Measurements from ENCODE around the gene PMIS2. TPM values are rescaled to one million over a fixed set of nuclear protein-coding genes. Genes with fewer than 3 reads are reported as not detected.
"Not testable (repeated sequence)": the region's sequence is repeated elsewhere in the genome, so short reads cannot be mapped to it uniquely, and the experiment has no call there.

Gene PMIS2
- total RNA-seq, 2 donors from 2014 or later: not detected

DNA sequence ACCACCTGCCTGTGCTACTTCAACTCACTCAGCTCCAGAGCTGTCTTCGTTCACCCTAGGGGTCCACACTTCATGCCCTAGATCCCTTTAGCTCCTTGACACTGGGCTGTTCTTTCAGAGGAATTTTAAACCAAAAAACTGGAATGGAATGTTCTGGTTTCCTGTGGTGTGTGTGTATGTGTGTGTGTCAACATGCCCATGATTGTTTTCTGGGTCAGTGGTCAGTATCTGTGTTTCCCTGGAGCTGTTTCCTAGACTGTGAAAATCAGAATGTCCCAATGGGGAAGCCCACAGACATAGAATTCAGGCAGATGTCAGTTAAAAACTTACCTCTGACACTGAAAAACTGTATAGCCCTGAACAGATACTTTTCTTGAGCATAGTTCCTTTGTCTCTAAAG, 1.3 kb downstream of the PMIS2 start:
- H3K4me1 Mint-ChIP-seq: peaks cover 2% of the 10 kb centered on the region
- no peak for ATAC-seq
- H3K9me3 ChIP-seq (ENCODE audit: control insufficient read depth, low read length, poor library complexity, severe bottlenecking): no peaks in the 10 kb centered on the region
- no peak for DNase-seq
- H3K4me3 Mint-ChIP-seq: no peak overlapping the region
- H3K36me3 Mint-ChIP-seq (ENCODE audit: low read depth): peaks cover 3% of the 10 kb centered on the region
- H3K27me3 Mint-ChIP-seq: peaks cover 45% of the 10 kb centered on the region
- no peak overlapping the region for H3K27ac Mint-ChIP-seq

DNA sequence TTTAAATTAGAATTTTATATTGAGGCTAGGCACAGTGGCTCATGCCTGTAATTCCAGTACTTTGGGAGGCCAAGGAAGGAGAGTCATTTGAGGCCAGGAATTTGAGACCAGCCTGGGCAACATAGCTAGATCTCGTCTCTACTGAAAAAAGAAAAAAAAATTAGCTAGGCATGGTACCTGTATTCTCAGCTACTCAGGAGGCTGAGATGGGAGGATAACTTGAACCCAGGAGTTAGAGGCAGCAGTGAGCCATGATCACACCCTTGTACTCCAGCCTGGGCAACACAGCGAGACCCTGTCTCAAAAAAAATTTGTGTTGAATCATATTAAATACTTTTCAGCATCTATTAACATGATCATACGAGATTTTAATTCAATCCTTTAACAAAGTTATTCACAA, 4.9 kb downstream of the PMIS2 start:
- H3K4me1 Mint-ChIP-seq: peaks cover 6% of the 10 kb centered on the region
- ATAC-seq: no peak
- no peaks in the 10 kb centered on the region for H3K9me3 ChIP-seq (ENCODE audit: control insufficient read depth, low read length, poor library complexity, severe bottlenecking)
- no peaks in the 10 kb centered on the region for H3K36me3 Mint-ChIP-seq (ENCODE audit: low read depth)
- no peak overlapping the region for H3K27ac Mint-ChIP-seq
- no peak for DNase-seq
- H3K27me3 Mint-ChIP-seq: peaks cover 16% of the 10 kb centered on the region
- H3K4me3 Mint-ChIP-seq: no peak overlapping the region

DNA sequence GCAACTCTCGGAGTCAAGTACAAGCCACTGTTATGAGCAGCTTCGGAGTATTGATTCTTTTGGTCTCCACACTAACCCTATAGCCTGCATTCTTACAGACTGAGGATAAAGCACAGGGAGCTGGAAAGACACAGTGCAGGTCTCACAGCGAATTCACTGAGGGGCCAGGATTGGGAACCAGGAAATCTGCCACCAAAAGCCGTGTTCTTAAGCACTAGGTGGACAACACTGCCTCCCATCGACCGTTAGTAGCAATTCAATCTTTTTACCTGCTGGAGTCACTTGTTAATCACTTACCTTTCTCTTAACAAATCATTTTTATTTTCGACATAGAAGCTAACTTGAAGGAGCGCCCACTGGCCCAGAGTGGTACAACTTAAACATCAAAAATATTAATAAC, 6.3 kb downstream of the PMIS2 start:
- DNase-seq: no peak
- no peak for ATAC-seq

DNA sequence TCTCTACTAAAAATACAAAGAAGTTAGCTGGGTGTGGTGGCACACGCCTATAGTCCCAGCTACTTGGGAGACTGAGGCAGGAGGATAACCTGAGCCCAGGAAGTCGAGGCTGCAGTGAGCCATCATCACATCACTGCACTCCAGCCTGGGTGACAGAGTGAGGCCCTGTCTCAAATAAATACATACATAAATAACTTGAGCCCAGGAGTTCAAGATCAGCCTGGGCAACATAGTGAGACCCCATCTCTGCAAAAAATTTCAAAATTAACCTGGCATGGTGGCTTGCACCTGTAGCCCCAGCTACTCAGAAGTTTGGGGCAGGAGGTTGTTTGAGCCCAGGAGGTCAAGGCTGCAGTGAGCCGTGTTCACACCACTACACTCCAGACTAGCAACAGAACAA, 9.1 kb downstream of the PMIS2 start:
- not testable (repeated sequence) for H3K4me1 Mint-ChIP-seq; H3K4me3 Mint-ChIP-seq; ATAC-seq; H3K27ac Mint-ChIP-seq; H3K27me3 Mint-ChIP-seq; H3K36me3 Mint-ChIP-seq (ENCODE audit: low read depth); H3K9me3 ChIP-seq (ENCODE audit: control insufficient read depth, low read length, poor library complexity, severe bottlenecking); DNase-seq

More for the DNA sequence above, 6.3 kb downstream of the PMIS2 start:
- H3K4me3 Mint-ChIP-seq: no peak overlapping the region
- H3K4me1 Mint-ChIP-seq: peaks cover 9% of the 10 kb centered on the region
- no peaks in the 10 kb centered on the region for H3K9me3 ChIP-seq (ENCODE audit: control insufficient read depth, low read length, poor library complexity, severe bottlenecking)
- H3K27ac Mint-ChIP-seq: no peak overlapping the region
- peaks cover 13% of the 10 kb centered on the region for H3K27me3 Mint-ChIP-seq
- peaks cover 3% of the 10 kb centered on the region for H3K36me3 Mint-ChIP-seq (ENCODE audit: low read depth)

DNA sequence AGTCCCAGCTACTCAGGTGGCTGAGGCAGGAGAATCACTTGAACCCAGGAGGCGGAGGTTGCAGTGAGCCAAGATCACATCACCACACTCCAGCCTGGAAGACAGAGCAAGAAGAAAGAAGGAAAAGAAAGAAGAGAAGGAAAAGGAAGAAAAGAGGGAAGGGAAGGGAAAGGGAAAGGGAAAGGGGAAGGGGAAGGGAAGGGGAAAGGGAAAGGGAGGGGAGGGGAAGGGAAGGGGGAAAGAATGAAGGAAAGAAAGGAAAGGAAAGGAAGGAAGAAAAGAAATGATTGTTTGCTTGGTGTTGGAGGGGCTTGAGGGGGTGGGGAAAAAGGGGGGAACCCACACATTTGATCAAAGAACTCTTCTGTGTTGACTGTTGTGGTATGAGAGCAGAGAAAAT, 10.0 kb downstream of the PMIS2 start:
- H3K9me3 ChIP-seq (ENCODE audit: control insufficient read depth, low read length, poor library complexity, severe bottlenecking): no peaks in the 10 kb centered on the region
- Mint-ChIP-seq H3K36me3 (ENCODE audit: low read depth) (peaks cover 3% of the 10 kb centered on the region), H3K27me3 (peaks cover 5% of the 10 kb centered on the region), H3K27ac (no peak overlapping the region), H3K4me3 (no peak overlapping the region), H3K4me1 (peaks cover 9% of the 10 kb centered on the region)
- no peak for ATAC-seq
- no peak for DNase-seq

DNA sequence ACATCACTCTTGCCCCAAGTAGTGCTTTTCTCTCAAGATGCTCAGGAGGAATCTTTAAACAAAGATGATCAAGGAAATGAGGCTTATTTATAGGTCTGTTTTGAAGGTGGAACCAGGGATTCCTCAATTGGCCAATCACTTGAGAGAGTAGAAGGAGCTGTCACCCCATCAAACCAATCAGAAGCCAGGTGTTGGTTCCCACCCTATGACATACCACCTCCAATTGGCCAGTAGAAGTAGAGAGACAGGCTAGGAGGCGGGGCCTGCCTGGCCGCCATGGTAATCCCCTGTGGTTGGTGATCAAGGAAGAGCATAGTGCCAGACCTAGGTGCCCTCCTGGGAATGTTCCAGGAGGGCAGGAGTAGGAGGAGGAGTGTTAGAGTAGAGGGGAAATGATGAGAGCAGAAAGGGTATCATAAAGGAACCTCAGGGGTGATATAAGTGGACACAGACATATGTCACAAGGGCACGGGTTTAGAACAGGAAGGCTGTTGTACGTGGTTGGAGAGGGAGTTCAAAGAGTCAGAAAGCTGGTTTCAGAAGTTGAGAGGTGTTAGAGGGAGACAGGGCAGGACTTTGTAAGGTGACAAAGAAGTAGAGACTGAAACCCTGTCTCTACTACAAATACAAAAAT, 10.5 kb downstream of the PMIS2 start:
- Mint-ChIP-seq H3K27ac (no peak overlapping the region), H3K4me1 (peaks cover 9% of the 10 kb centered on the region)

DNA sequence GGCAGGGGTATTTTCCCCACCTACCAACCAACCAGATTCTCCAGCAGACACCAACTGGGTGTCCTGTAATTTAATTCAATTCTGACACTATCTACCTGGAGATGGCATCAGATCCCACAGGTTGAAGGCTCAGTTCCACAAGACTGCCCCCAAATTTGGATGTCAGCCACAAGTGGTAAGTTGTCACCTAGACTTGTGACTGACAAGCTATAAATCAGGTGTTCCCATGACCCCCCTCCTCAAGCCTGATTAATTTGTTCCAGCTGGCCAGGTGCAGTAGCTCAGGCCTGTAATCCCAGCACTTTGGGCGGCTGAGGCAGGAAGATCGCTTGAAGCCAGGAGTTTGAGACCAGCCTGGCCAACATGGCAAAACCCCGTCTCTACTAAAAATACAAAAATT, 16.0 kb downstream of the PMIS2 start:
- H3K4me3 Mint-ChIP-seq: no peak overlapping the region
- no peaks in the 10 kb centered on the region for H3K9me3 ChIP-seq (ENCODE audit: control insufficient read depth, low read length, poor library complexity, severe bottlenecking)

More for the DNA sequence above, 10.5 kb downstream of the PMIS2 start:
- no peaks in the 10 kb centered on the region for H3K9me3 ChIP-seq (ENCODE audit: control insufficient read depth, low read length, poor library complexity, severe bottlenecking)
- peaks cover 5% of the 10 kb centered on the region for H3K27me3 Mint-ChIP-seq
- ATAC-seq (no peak), DNase-seq (no peak)
- no peak overlapping the region for H3K4me3 Mint-ChIP-seq
- peaks cover 3% of the 10 kb centered on the region for H3K36me3 Mint-ChIP-seq (ENCODE audit: low read depth)

DNA sequence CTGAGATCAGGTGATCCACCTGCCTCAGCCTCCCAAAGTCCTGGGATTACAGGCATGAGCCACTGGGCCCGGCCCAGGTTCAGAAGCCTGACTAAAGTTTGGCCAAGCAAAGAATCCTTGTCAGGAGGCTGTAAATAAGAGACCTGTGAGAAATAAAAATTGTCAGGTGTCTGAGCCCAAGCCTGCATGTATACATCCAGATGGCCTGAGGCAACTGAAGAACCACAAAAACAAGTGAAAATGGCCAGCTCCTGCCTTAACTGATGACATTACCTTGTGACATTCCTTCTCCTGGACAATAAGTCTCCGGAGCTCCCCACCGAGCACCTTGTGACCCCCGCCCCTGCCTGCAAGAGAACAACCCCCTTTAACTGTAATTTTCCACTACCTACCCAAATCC, 18.5 kb downstream of the PMIS2 start:
- not testable (repeated sequence) for ATAC-seq, H3K4me1 Mint-ChIP-seq, H3K27ac Mint-ChIP-seq

More for the DNA sequence above, 16.0 kb downstream of the PMIS2 start:
- H3K27ac Mint-ChIP-seq: no peak overlapping the region
- peaks cover 2% of the 10 kb centered on the region for H3K4me1 Mint-ChIP-seq
- no peaks in the 10 kb centered on the region for H3K27me3 Mint-ChIP-seq
- no peak for DNase-seq
- no peaks in the 10 kb centered on the region for H3K36me3 Mint-ChIP-seq (ENCODE audit: low read depth)
- ATAC-seq: no peak

DNA sequence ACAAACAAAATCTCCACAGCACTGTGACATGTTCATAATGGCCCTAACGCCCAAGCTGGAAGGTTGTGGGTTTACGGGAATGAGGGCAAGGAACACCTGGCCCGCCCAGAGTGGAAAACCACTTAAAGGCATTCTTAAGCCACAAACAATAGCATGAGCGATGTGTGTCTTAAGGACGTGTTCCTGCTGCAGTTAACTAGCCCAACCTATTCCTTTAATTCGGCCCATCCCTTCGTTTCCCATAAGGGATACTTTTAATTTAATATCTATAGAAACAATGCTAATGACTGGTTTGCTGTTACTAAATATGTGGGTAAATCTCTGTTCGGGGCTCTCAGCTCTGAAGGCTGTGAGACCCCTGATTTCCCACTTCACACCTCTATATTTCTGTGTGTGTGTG, 21.2 kb downstream of the PMIS2 start:
- H3K9me3 ChIP-seq (ENCODE audit: control insufficient read depth, low read length, poor library complexity, severe bottlenecking); H3K36me3 Mint-ChIP-seq (ENCODE audit: low read depth); H3K27me3 Mint-ChIP-seq; H3K27ac Mint-ChIP-seq; ATAC-seq; DNase-seq; H3K4me3 Mint-ChIP-seq: not testable (repeated sequence)
- peaks cover 12% of the 10 kb centered on the region for H3K4me1 Mint-ChIP-seq

More for the DNA sequence above, 18.5 kb downstream of the PMIS2 start:
- not testable (repeated sequence) for H3K27me3 Mint-ChIP-seq; H3K9me3 ChIP-seq (ENCODE audit: control insufficient read depth, low read length, poor library complexity, severe bottlenecking); H3K36me3 Mint-ChIP-seq (ENCODE audit: low read depth); H3K4me3 Mint-ChIP-seq; DNase-seq

DNA sequence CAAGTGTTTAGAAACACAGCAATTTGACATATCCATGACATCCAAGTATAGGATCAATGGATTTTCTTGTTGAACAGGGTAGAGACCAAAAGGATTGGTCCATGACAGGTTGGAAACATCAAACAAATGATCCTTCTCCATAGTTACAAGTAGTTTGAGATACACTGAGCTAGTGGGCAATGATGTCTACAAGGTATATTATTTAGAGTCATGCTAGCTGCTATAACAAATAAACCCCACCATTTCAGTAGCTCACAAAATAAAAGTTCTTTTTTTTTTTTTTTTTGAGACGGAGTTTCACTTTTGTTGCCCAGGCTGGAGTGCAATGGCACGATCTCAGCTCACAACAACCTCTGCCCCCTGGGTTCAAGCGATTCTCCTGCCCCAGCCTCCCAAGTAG, 21.7 kb downstream of the PMIS2 start:
- Mint-ChIP-seq H3K36me3 (ENCODE audit: low read depth) (no peaks in the 10 kb centered on the region), H3K4me3 (no peak overlapping the region), H3K4me1 (peaks cover 16% of the 10 kb centered on the region), H3K27ac (no peak overlapping the region), H3K27me3 (no peaks in the 10 kb centered on the region)
- ATAC-seq (no peak), DNase-seq (no peak)
- no peaks in the 10 kb centered on the region for H3K9me3 ChIP-seq (ENCODE audit: control insufficient read depth, low read length, poor library complexity, severe bottlenecking)

DNA sequence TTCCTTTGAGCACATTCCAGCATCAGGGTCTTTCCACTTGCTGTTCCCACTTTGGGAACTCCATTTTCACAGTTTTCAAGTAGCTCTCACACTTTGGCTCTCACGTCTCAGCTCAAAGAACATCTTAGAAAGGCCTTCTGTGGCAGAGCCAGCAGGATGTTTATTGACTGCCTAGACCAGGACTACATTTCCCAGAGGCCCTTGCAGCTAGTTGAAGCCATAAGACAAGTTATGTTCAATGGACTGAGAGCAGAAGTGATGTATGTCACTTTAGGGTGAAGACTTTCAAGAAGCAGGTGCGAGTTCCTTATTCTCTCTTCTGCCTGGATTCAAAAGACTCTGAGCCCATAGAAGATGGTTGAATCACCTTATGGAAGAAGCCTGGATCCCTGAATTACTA, 22.3 kb downstream of the PMIS2 start:
- Mint-ChIP-seq H3K27me3 (no peaks in the 10 kb centered on the region), H3K4me1 (peaks cover 16% of the 10 kb centered on the region), H3K27ac (peak overlapping the region; percentile 86), H3K4me3 (no peak overlapping the region), H3K36me3 (ENCODE audit: low read depth) (no peaks in the 10 kb centered on the region)
- no peaks in the 10 kb centered on the region for H3K9me3 ChIP-seq (ENCODE audit: control insufficient read depth, low read length, poor library complexity, severe bottlenecking)
- ATAC-seq (no peak), DNase-seq (no peak)

DNA sequence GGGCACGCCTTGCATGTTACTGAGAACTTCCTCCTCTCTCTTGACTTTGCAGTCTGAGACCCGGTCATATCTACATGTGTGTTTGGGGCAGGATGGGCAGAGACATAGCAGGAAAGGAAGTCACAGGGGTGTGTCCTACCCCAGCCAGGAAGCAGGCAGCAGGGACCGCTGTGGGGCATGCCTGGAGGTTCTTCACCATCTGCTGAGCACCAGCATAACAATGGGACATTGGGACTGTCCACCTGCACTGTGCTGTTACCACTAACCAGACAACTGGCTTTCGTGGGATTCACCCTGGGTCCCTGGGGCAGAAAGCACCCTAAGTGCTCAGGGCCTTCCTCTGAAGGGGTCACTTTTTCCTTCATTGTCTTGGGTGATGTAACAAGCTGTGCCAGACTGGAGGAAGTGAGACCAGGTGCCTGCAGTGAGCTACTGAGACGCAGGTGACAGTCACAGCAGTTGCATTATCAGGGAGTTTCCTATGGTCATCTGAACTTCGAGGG, 23.9 kb downstream of the PMIS2 start:
- no peaks in the 10 kb centered on the region for H3K27me3 Mint-ChIP-seq
- H3K4me3 Mint-ChIP-seq: peak overlapping the region; percentile 41
- H3K27ac Mint-ChIP-seq: peak overlapping the region; percentile 86
- peaks cover 14% of the 10 kb centered on the region for H3K4me1 Mint-ChIP-seq
- no peaks in the 10 kb centered on the region for H3K36me3 Mint-ChIP-seq (ENCODE audit: low read depth)
- ATAC-seq (peak; percentile 46), DNase-seq (no peak)
- H3K9me3 ChIP-seq (ENCODE audit: control insufficient read depth, low read length, poor library complexity, severe bottlenecking): no peaks in the 10 kb centered on the region

DNA sequence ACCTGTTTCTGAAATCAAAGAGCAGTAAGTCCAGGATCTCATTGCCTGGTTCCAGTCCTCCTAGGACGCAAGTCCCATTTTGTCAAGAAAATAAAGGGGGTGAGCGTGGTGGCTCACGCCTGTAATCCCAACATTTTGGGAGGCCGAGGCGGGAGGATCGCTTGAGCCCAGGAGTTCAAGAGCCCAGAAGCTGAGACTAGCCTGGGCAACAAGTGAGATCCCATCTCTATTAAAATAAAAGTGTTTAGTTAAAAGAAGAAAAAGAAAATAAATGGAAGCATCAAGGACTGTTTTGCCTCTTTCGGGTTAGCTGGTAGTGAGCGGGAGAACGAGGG, 26.2 kb downstream of the PMIS2 start:
- peak overlapping the region; percentile 85 for H3K4me3 Mint-ChIP-seq
- ATAC-seq: no peak
- no peaks in the 10 kb centered on the region for H3K9me3 ChIP-seq (ENCODE audit: control insufficient read depth, low read length, poor library complexity, severe bottlenecking)
- peaks cover 17% of the 10 kb centered on the region for H3K4me1 Mint-ChIP-seq
- H3K27me3 Mint-ChIP-seq: no peaks in the 10 kb centered on the region
- peaks cover 2% of the 10 kb centered on the region for H3K36me3 Mint-ChIP-seq (ENCODE audit: low read depth)
- DNase-seq: no peak
- H3K27ac Mint-ChIP-seq: peak overlapping the region; percentile 85

DNA sequence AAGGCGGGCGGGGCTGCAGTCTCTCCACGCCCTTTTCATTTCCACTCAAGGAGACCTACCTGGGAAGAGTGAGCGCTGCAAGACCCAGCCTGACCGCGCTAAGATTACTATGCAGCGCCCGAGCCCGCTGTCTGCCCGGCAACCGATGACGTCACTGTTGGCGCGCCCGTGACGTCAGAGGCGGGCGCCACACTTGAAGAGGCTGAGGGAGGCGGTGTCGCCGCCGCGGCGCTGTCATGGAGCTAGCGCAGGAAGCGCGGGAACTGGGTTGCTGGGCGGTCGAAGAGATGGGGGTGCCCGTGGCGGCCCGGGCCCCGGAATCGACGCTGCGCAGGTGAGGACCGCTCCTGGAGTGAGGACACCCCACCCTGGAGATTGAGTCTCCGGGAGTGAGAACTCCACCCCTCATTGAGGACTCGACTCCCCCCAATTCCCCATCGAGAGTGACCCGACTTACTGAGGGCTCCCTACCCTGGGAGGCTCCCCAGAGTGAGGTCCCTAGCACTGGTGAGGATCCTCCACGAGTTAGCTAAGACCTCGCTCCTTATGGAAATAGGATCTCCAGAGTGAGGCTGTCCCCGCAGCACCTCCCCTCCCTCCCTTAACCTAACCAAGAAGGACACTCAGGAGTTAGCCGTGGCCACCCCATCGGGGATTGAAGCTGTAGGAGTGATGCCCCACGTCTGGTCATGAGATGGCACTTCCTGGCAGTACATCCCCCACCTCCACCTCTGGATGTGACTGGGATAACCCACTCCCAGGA, 26.8 kb downstream of the PMIS2 start, which contains the start of gene HAUS5:
Gene HAUS5 (plus strand): TSS at position 177 of the 763 bp plus-strand sequence. CDS start 60 bp downstream, at position 237.
- Mint-ChIP-seq H3K27me3 (no peaks in the 10 kb centered on the region), H3K4me1 (peaks cover 17% of the 10 kb centered on the region), H3K4me3 (peak within 1 kb of the TSS; percentile 85), H3K27ac (peak within 1 kb of the TSS; percentile 85), H3K36me3 (ENCODE audit: low read depth) (peaks cover 2% of the 10 kb centered on the region)
- DNase-seq (peak; percentile 92 to 97 (median 93)), ATAC-seq (peak; percentile 91)
- H3K9me3 ChIP-seq (ENCODE audit: control insufficient read depth, low read length, poor library complexity, severe bottlenecking): no peaks in the 10 kb centered on the region
